OCI-LY3 (cell line): ENCODE results near the gene CLDN9.
"Not testable (repeated sequence)": the region's sequence is repeated elsewhere in the genome, so short reads cannot be mapped to it uniquely, and the experiment has no call there.

Experiments
- H2AFZ ChIP-seq: fragments of 200-600, 300-600 bp; shearing (Covaris generic); 2 replicates; pipeline ENCODE4 v1.6.0; 2014; ENCODE audit warnings: antibody characterized with exemption, low read depth, low read length
- H3K27ac ChIP-seq: fragments of 200-600, 300-600 bp; sonication (generic); 2 replicates; pipeline ENCODE4 v1.5.1; 2014; ENCODE audit warnings: mild to moderate bottlenecking, low read length, moderate library complexity, mixed read lengths
- H3K27me3 ChIP-seq: fragments of 200-600, 300-600 bp; sonication (generic); 2 replicates; pipeline ENCODE4 v1.6.1; 2014; ENCODE audit warnings: low read depth, low read length, mixed read lengths
- H3K36me3 ChIP-seq: fragments of 200-600, 300-600 bp; sonication (generic); replicated peaks from 2 replicates; pipeline ENCODE3; 2014; ENCODE audit warnings: low read depth, low read length, mixed read lengths
- H3K4me1 ChIP-seq: fragments of 300-600, 200-600 bp; sonication (generic); 2 replicates; pipeline ENCODE4 v1.6.1; 2014; ENCODE audit warnings: low read length, mixed read lengths
- H3K4me2 ChIP-seq: fragments of 200-600, 300-600 bp; sonication (generic); 2 replicates; pipeline ENCODE4 v1.6.1; 2014; ENCODE audit warnings: low read length, mixed read lengths
- H3K4me3 ChIP-seq: fragments of 300-600, 200-600 bp; sonication (generic); 2 replicates; pipeline ENCODE4 v1.5.1; 2014; ENCODE audit warnings: antibody characterized with exemption, mild to moderate bottlenecking, low read length, moderate library complexity
- H3K79me2 ChIP-seq: fragments of 300-600, 200-600 bp; shearing (Covaris generic); 2 replicates; pipeline ENCODE4 v1.6.1; 2014; ENCODE audit warnings: mild to moderate bottlenecking, low read length, mixed read lengths
- H3K9ac ChIP-seq: fragments of 300-600, 200-600 bp; shearing (Covaris generic); 2 replicates; pipeline ENCODE4 v1.6.0; 2014; ENCODE audit warnings: mild to moderate bottlenecking, low read length, moderate library complexity
- H3K9me3 ChIP-seq: fragments of 200-600, 300-600 bp; shearing (Covaris generic); 2 replicates; pipeline ENCODE4 v1.6.1; 2014; ENCODE audit warnings: low read length, mixed read lengths; ENCODE audit not compliant: insufficient read depth
- H4K20me1 ChIP-seq: fragments of 200-600, 300-600 bp; sonication (generic); 2 replicates; pipeline ENCODE4 v1.6.1; 2016; ENCODE audit warnings: low read length, mixed read lengths; ENCODE audit not compliant: insufficient read depth
- CTCF ChIP-seq: fragments of 200-600, 300-600 bp; sonication (generic); IDR thresholded peaks from 2 replicates; pipeline ENCODE4 v1.5.1; 2014; ENCODE audit warnings: antibody characterized with exemption, low read length, low read depth
- EZH2phosphoT487 ChIP-seq: fragments of 200-600 bp; shearing (Covaris generic); IDR thresholded peaks from 2 replicates; pipeline ENCODE4 v1.6.1; 2018; ENCODE audit warnings: antibody characterized with exemption, mixed run types, low read depth

CLDN9 gene

GRCh38 chr16:3051494-3051893, 38.8 kb downstream of the CLDN9 start:
- Histone ChIP-seq H3K4me1 (no peaks in the 10 kb centered on the region), H3K4me2 (no peak overlapping the region), H3K27ac (no peak overlapping the region), H3K27me3 (no peaks in the 10 kb centered on the region), H4K20me1 (0 out of 2 replicates have a peak, but pooled peaks cover 4% of the 10 kb centered on the region), H3K9ac (no peak overlapping the region), H3K36me3 (no peaks in the 10 kb centered on the region), H3K79me2 (no peaks in the 10 kb centered on the region), H3K4me3 (no peak overlapping the region), H3K9me3 (no peaks in the 10 kb centered on the region), H2AFZ (no peak overlapping the region)
- TF ChIP-seq EZH2phosphoT487: no peak

GRCh38 chr16:3052571-3053329, 40.0 kb downstream of the CLDN9 start:
- not testable (repeated sequence) for H2AFZ ChIP-seq, H3K9ac ChIP-seq, H3K27ac ChIP-seq, H3K9me3 ChIP-seq, H3K36me3 ChIP-seq, H3K4me2 ChIP-seq, H3K27me3 ChIP-seq, H3K79me2 ChIP-seq, H3K4me1 ChIP-seq, H3K4me3 ChIP-seq, H4K20me1 ChIP-seq

GRCh38 chr16:3053330-3053710, 40.6 kb downstream of the CLDN9 start:
- H3K79me2 ChIP-seq, H3K27ac ChIP-seq, H3K27me3 ChIP-seq: not testable (repeated sequence)

GRCh38 chr16:3054965-3055733, 42.4 kb downstream of the CLDN9 start:
- H3K36me3 ChIP-seq: no peaks in the 10 kb centered on the region
- H3K4me1 ChIP-seq: peaks cover 6% of the 10 kb centered on the region
- H3K4me3 ChIP-seq: no peak overlapping the region
- H3K9ac ChIP-seq: no peak overlapping the region
- TF ChIP-seq EZH2phosphoT487: no peak
- no peak for TF ChIP-seq CTCF
- H3K27ac ChIP-seq: no peak overlapping the region
- 0 out of 2 replicates have a peak, but pooled peaks cover 4% of the 10 kb centered on the region for H4K20me1 ChIP-seq
- no peak overlapping the region for H2AFZ ChIP-seq
- H3K27me3 ChIP-seq: peaks cover under 1% of the 10 kb centered on the region; the same call in 1 of the 2 replicates
- H3K79me2 ChIP-seq: no peaks in the 10 kb centered on the region
- H3K9me3 ChIP-seq: no peaks in the 10 kb centered on the region
- H3K4me2 ChIP-seq: no peak overlapping the region

More at GRCh38 chr16:3053330-3053710, 40.6 kb downstream of the CLDN9 start:
- not testable (repeated sequence) for H3K36me3 ChIP-seq, H2AFZ ChIP-seq, H3K4me1 ChIP-seq, H3K9ac ChIP-seq, H3K4me2 ChIP-seq, H3K4me3 ChIP-seq, H3K9me3 ChIP-seq, H4K20me1 ChIP-seq

- not testable (repeated sequence) for H3K4me2 ChIP-seq, H3K36me3 ChIP-seq, H3K9me3 ChIP-seq, H4K20me1 ChIP-seq, H3K4me3 ChIP-seq, H3K27ac ChIP-seq, H3K79me2 ChIP-seq, H3K27me3 ChIP-seq, H3K4me1 ChIP-seq, H2AFZ ChIP-seq, H3K9ac ChIP-seq
These were observed 43.0 kb downstream of the CLDN9 start for GRCh38 chr16:3055734-3056115.
